GM12873 (cell line): ENCODE data around the gene RALBP1.

Experiments used
- CTCF ChIP-seq: IDR thresholded peaks from 2 replicates; pipeline ENCODE4 v1.5.1; 2012; ENCODE audit warnings: low read depth, mild to moderate bottlenecking, moderate library complexity, low read length, control low read depth; ENCODE audit not compliant: insufficient read depth; ENCODE audit errors: missing control alignments

RALBP1 gene

GRCh38 chr18:9574473-9575115 lies 99.3 kb downstream of the RALBP1 start:
- TF ChIP-seq CTCF = no peak

GRCh38 chr18:9575558-9575957 lies 100.2 kb downstream of the RALBP1 start:
- TF ChIP-seq CTCF = peak; percentile 87

GRCh38 chr18:9577361-9577760 lies 102.0 kb downstream of the RALBP1 start:
- TF ChIP-seq CTCF = no peak

- no peak for TF ChIP-seq CTCF
Observed at GRCh38 chr18:9578306-9578705, 103.0 kb downstream of the RALBP1 start.

- no peak for TF ChIP-seq CTCF
Observed at GRCh38 chr18:9581667-9582066, 106.4 kb downstream of the RALBP1 start.

- TF ChIP-seq CTCF = no peak
Observed at GRCh38 chr18:9586814-9587213, 111.5 kb downstream of the RALBP1 start.
